Measurements from ENCODE around the gene HSP90AA1.
"Not testable (repeated sequence)": the region's sequence is repeated elsewhere in the genome, so short reads cannot be mapped to it uniquely, and the experiment has no call there.

DNA sequence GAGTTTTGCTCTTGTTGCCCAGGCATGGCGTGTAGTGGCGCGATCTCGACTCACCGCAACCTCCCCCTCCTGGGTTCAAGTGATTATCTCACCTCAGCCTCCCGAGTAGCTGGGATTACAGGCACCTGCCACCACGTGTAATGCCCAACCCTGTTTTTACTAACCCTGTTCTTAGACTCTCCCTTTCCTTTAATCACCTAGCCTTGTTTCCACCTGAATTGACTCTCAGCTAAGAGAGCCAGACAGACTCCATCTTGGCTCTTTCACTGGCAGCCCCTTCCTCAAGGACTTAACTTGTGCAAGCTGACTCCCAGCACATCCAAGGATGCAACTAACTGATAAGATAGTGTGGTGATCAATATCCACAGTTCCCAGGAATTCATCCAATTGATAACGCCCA, 22.3 kb downstream of the HSP90AA1 start:
- TF ChIP-seq, protein P1, sequence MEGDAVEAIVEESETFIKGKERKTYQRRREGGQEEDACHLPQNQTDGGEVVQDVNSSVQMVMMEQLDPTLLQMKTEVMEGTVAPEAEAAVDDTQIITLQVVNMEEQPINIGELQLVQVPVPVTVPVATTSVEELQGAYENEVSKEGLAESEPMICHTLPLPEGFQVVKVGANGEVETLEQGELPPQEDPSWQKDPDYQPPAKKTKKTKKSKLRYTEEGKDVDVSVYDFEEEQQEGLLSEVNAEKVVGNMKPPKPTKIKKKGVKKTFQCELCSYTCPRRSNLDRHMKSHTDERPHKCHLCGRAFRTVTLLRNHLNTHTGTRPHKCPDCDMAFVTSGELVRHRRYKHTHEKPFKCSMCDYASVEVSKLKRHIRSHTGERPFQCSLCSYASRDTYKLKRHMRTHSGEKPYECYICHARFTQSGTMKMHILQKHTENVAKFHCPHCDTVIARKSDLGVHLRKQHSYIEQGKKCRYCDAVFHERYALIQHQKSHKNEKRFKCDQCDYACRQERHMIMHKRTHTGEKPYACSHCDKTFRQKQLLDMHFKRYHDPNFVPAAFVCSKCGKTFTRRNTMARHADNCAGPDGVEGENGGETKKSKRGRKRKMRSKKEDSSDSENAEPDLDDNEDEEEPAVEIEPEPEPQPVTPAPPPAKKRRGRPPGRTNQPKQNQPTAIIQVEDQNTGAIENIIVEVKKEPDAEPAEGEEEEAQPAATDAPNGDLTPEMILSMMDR (IDR thresholded peaks at IDR 0.05; ENCODE audit: low read depth, low read length) = not testable (repeated sequence)
- TF ChIP-seq EZH2phosphoT487 (IDR thresholded peaks at IDR 0.05; ENCODE audit: low read depth) = not testable (repeated sequence)
